Astrocyte of the cerebellum (primary cell): Measurements from ENCODE around the gene RPP30.

Experiments
- DNase-seq: peaks from one replicate; pipeline ENCODE4 v3.0.0-alpha.2; 2011; ENCODE audit warnings: low read depth
- H3K4me3 ChIP-seq: 2 replicates; pipeline ENCODE4 v1.5.1; 2011; ENCODE audit warnings: mild to moderate bottlenecking, low read depth, low read length, moderate library complexity
- in situ Hi-C: cut with HindIII; loops from 2 replicates; pipeline ENCODE4 v1.10.0; 2017; ENCODE audit warnings: low sequenced_read_pairs
- TF ChIP-seq, protein P1 (sequence below): IDR thresholded peaks from 2 replicates; pipeline ENCODE4 v1.5.1; 2012; ENCODE audit warnings: low read length, low read depth, moderate library complexity, mild to moderate bottlenecking; ENCODE audit errors: missing control alignments

RPP30 gene

DNA sequence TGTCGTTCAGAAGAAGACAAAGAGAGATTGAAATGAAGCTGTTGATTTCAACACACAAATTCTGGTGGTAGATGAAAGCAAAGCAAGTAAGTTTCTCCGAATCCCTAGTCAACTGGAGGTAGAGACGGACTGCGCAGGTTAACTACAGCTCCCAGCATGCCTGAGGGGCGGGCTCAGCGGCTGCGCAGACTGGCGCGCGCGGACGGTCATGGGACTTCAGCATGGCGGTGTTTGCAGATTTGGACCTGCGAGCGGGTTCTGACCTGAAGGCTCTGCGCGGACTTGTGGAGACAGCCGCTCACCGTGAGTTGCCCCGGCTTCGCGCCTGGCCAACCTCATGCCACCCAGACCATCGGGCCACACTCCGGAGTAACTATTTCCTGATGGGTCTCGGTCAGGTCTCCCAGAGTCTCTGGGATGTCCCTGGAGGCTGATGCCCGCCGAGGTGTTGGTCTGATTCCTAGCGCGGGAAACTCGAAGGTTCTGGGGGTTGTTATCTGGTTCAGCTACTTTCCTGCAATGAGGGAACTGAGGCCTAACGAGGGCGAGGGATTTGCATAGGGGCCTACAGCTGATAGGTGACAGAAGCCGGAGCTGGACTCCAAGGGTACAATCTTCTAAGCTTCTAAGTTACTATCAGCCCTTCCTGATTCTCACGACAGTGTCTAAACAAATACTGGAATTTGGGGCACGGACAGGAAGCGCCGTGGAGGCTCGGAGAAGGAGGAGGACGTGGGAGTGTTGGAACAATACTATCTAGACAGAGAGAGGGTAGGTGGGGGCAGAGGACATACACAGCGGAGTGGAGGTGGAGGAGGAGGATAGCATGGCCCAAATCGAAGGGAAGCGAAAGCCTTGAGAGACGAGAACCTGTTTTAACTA, at the start of gene RPP30:
TSS of gene RPP30 (plus strand) at position 209 of the 882 bp plus-strand sequence. CDS start at position 222, 13 bp downstream.
- TF ChIP-seq, protein P1, sequence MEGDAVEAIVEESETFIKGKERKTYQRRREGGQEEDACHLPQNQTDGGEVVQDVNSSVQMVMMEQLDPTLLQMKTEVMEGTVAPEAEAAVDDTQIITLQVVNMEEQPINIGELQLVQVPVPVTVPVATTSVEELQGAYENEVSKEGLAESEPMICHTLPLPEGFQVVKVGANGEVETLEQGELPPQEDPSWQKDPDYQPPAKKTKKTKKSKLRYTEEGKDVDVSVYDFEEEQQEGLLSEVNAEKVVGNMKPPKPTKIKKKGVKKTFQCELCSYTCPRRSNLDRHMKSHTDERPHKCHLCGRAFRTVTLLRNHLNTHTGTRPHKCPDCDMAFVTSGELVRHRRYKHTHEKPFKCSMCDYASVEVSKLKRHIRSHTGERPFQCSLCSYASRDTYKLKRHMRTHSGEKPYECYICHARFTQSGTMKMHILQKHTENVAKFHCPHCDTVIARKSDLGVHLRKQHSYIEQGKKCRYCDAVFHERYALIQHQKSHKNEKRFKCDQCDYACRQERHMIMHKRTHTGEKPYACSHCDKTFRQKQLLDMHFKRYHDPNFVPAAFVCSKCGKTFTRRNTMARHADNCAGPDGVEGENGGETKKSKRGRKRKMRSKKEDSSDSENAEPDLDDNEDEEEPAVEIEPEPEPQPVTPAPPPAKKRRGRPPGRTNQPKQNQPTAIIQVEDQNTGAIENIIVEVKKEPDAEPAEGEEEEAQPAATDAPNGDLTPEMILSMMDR, result no peak
- in situ Hi-C loops, result no loop called here
- peak; percentile 55 for DNase-seq
- peak within 1 kb of the TSS; percentile 97 for H3K4me3 ChIP-seq

DNA sequence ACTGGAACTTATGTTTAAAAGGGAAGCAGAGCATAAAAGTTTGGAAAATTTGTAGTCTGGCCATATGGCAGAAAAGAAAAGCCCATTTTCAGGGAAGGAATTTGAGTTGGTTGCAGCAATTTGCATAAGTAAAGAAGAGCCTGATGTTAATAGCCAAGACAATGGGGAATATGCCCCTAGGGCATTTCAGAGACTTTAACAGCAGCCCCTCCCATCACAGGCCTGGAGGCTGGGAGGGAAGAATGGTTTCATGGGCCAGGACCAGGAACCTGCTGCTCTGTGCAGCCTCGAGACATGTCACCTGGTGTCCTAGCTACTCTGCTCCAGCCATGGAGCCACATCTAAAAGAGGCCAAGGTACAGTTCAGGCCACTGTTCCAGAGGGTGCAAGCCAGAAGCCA, 49.3 kb upstream of the RPP30 start:
- in situ Hi-C loops, result no loop called here
- H3K4me3 ChIP-seq, result no peak overlapping the region
- TF ChIP-seq, protein P1, result no peak
- DNase-seq, result no peak

DNA sequence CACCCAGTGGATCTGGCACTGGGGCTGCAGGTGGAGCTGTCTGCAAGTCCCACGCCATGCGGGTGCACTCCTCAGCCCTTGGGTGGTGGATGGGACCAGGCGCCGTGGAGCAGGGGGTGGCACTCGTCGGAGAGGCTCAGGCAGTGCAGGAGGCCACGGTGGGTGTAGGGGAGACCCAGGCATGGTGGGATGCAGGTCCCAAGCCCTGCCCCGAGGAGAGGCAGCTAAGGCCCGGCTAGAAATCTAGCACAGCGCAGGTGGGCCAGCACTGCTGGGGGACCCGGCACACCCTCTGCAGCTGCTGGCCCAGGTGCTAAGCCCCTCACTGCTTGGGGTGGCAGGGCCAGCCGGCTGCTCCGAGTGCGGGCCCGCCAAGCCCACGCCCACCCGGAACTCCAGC, 39.7 kb upstream of the RPP30 start:
- TF ChIP-seq, protein P1, result no peak
- DNase-seq, result no peak
- no peak overlapping the region for H3K4me3 ChIP-seq
- in situ Hi-C loops, result no loop called here

DNA sequence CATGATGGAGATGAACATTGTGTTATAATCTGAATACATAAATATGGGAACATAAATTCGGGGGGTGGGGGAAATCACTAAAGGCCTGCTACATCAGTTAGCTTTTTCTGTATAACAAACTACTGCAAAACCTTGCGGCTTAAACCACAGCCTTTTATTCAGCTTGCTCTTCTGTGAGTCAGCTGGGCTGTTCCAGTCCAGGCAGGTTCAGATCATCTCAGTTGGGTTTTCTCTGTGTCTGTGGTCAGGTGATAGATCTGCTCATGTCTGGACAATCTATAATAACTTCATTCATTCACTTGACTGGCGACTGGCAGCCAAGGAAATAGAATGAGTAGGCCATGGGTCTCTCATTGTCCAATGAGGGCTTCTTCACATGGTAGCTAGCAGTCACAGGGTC, 37.4 kb upstream of the RPP30 start:
- DNase-seq, result no peak

DNA sequence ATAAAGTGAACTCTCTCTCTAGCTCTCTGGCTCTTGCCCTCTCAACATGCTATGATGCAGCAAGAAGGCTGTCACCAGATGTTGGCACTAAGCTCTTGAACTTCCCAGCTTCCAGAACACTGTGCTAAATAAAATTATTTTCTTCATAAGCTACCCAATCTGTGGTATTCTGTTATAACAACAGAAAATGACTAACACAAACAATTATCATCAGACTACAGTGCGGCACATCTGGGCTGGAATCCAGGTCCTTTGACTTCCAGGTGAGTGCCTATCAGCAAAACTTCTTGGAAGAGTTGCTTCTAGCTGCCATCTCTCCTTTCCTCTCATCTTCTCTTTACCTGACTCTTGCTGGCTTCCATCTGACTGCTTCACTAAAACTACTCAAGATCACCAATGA, 34.3 kb upstream of the RPP30 start:
- no peak for DNase-seq
- TF ChIP-seq, protein P1, result no peak
- H3K4me3 ChIP-seq, result no peak overlapping the region
- in situ Hi-C loops, result no loop called here

More for the DNA sequence above, 37.4 kb upstream of the RPP30 start:
- no peak overlapping the region for H3K4me3 ChIP-seq
- in situ Hi-C loops, result no loop called here
- TF ChIP-seq, protein P1, result no peak

DNA sequence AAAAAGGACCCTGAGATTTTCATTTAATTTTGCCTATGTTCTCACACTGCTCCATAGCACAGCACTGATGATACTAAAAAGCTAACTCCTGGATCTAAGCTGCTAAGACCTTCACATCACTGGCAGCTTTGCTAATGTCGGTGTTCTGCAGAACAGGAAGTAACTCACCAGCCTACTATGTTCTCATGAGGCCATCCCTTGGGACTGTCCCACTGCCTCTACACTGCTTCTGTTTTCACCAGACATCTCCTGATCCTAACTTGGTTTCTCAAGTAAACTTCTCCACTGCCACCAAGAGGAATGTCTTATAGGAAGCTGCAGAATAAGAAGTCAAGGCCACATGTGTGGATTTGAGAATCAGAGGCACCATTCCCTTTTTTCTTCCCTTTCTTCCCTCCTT, 29.0 kb upstream of the RPP30 start:
- in situ Hi-C loops, result loop anchor here (5.0 kb wide), 1 partner anchor 95 kb away; no protein-coding TSS in a partner anchor
- TF ChIP-seq, protein P1, result no peak
- H3K4me3 ChIP-seq, result no peak overlapping the region
- DNase-seq, result no peak
